Liver (tissue), 3 donors: Measurements from ENCODE around the gene CD300E.

Experiments
- HNF4G ChIP-seq: IDR thresholded peaks from 2 replicates; pipeline ENCODE4 v1.6.1; 2016; ENCODE audit warnings: antibody characterized with exemption
- RAD21 ChIP-seq, 2 donors: IDR thresholded peaks; 2 replicates each; pipeline ENCODE4 v1.6.1; 2016; ENCODE audit warnings: antibody characterized with exemption in 2 of 2, mild to moderate bottlenecking in 2 of 2
- TF ChIP-seq, protein P1 (sequence below): fragments of 150-350 bp; IDR thresholded peaks from 2 replicates; pipeline ENCODE4 v1.5.1; 2017; ENCODE audit warnings: improper control_type of control experiment, low read depth, low read length; ENCODE audit not compliant: missing input control
- TF ChIP-seq, protein P2 (sequence below): IDR thresholded peaks from 2 replicates; pipeline ENCODE4 v1.6.1; 2016; ENCODE audit warnings: antibody characterized with exemption
- TF ChIP-seq, protein P3 (sequence below): IDR thresholded peaks from 2 replicates; pipeline ENCODE4 v1.6.1; 2016; ENCODE audit warnings: antibody characterized with exemption, mild to moderate bottlenecking
- donor health status: healthy.
- donor health status: healthy.

DNA sequence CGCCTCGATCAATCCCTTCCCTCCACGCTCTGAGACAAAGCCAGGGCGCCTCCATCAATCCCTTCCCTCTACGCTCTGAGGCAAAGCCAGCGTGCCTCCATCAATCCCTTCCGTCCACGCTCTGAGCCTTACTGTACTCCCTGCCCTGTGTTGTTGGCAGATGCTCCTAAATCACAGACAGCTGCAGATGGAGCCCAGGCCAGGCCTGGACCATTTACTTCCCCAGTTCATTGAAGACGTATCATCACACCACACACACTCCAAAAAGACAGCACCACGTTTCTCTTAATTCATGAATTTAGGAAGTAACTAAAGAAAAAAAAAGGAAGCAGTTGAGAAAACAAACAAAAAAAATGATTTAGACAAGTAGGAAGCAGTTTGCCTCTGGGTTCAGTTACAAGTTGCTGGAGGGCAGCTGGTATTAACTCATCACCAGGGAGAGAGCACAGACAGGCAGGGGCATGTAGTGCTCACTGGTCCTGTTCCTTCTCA is 24.0 kb downstream of the CD300E start:
- TF ChIP-seq, protein P1, sequence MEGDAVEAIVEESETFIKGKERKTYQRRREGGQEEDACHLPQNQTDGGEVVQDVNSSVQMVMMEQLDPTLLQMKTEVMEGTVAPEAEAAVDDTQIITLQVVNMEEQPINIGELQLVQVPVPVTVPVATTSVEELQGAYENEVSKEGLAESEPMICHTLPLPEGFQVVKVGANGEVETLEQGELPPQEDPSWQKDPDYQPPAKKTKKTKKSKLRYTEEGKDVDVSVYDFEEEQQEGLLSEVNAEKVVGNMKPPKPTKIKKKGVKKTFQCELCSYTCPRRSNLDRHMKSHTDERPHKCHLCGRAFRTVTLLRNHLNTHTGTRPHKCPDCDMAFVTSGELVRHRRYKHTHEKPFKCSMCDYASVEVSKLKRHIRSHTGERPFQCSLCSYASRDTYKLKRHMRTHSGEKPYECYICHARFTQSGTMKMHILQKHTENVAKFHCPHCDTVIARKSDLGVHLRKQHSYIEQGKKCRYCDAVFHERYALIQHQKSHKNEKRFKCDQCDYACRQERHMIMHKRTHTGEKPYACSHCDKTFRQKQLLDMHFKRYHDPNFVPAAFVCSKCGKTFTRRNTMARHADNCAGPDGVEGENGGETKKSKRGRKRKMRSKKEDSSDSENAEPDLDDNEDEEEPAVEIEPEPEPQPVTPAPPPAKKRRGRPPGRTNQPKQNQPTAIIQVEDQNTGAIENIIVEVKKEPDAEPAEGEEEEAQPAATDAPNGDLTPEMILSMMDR, result no peak
- TF ChIP-seq, protein P2, sequence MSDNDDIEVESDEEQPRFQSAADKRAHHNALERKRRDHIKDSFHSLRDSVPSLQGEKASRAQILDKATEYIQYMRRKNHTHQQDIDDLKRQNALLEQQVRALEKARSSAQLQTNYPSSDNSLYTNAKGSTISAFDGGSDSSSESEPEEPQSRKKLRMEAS, result no peak
- no peak for TF ChIP-seq HNF4G
- TF ChIP-seq RAD21 (IDR thresholded peaks at IDR 0.05), result no peak
- TF ChIP-seq, protein P3, sequence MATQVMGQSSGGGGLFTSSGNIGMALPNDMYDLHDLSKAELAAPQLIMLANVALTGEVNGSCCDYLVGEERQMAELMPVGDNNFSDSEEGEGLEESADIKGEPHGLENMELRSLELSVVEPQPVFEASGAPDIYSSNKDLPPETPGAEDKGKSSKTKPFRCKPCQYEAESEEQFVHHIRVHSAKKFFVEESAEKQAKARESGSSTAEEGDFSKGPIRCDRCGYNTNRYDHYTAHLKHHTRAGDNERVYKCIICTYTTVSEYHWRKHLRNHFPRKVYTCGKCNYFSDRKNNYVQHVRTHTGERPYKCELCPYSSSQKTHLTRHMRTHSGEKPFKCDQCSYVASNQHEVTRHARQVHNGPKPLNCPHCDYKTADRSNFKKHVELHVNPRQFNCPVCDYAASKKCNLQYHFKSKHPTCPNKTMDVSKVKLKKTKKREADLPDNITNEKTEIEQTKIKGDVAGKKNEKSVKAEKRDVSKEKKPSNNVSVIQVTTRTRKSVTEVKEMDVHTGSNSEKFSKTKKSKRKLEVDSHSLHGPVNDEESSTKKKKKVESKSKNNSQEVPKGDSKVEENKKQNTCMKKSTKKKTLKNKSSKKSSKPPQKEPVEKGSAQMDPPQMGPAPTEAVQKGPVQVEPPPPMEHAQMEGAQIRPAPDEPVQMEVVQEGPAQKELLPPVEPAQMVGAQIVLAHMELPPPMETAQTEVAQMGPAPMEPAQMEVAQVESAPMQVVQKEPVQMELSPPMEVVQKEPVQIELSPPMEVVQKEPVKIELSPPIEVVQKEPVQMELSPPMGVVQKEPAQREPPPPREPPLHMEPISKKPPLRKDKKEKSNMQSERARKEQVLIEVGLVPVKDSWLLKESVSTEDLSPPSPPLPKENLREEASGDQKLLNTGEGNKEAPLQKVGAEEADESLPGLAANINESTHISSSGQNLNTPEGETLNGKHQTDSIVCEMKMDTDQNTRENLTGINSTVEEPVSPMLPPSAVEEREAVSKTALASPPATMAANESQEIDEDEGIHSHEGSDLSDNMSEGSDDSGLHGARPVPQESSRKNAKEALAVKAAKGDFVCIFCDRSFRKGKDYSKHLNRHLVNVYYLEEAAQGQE, result no peak
